Heart left ventricle (tissue), 16 donors: Measurements from ENCODE around the gene VEGFA. TPM values are rescaled to one million over a fixed set of nuclear protein-coding genes. Genes with fewer than 3 reads are reported as not detected.

ENCODE experiments used
- ATAC-seq, 4 donors: fragments of 200-7000 bp; cut with Tn5 transposase; one replicate each; pipeline ENCODE4 v1.9.1; 2020 to 2022; ENCODE audit warnings: moderate library complexity in 4 of 4, mild to moderate bottlenecking in 3 of 4, moderate number of reproducible peaks in 1 of 4
- DNase-seq, 5 donors: peaks; one replicate each; pipeline ENCODE4 v3.0.0-alpha.2; 2020
- H3K27ac ChIP-seq, 12 donors: fragments of 200-600 bp; sonication (generic) in 4 of 12; one replicate each; pipeline versions ENCODE4 v1.5.0 to v1.8.0; 2016 to 2022; ENCODE audit warnings: mild to moderate bottlenecking in 2 of 12
- H3K27me3 ChIP-seq, 9 donors: fragments of 200-600 bp; sonication (generic) in 2 of 9; one replicate each; pipeline versions ENCODE4 v1.5.1 to v1.8.0; 2016 to 2022; ENCODE audit warnings: mild to moderate bottlenecking in 3 of 9
- H3K36me3 ChIP-seq, 9 donors: fragments of 200-600 bp; sonication (generic) in 2 of 9; one replicate each; pipeline versions ENCODE4 v1.5.0 to v1.8.0; 2018 to 2022; ENCODE audit warnings: mild to moderate bottlenecking in 2 of 9
- H3K4me1 ChIP-seq, 12 donors: fragments of 200-600 bp; sonication (generic) in 4 of 12; one replicate each; pipeline versions ENCODE4 v1.5.0 to v1.8.0; 2016 to 2022; ENCODE audit warnings: mild to moderate bottlenecking in 3 of 12
- H3K4me3 ChIP-seq, 12 donors: fragments of 200-600 bp; sonication (generic) in 4 of 12; one replicate each; pipeline versions ENCODE4 v1.5.0 to v1.8.0; 2017 to 2022; ENCODE audit warnings: mild to moderate bottlenecking in 9 of 12, moderate library complexity in 4 of 12
- H3K9me3 ChIP-seq, 12 donors: fragments of 200-600 bp; sonication (generic) in 4 of 12; one replicate each; pipeline versions ENCODE4 v1.5.0 to v1.8.0; 2016 to 2022; ENCODE audit warnings: mild to moderate bottlenecking in 1 of 12
- CTCF ChIP-seq, 12 donors: fragments of 200-600 bp; sonication (generic) in 4 of 12; IDR thresholded peaks; one replicate each; pipeline versions ENCODE4 v1.5.0 to v1.8.0; 2018 to 2022; ENCODE audit warnings: antibody characterized with exemption in 12 of 12, mild to moderate bottlenecking in 5 of 12
- POLR2A ChIP-seq, 2 donors: fragments of 450-650 bp; IDR thresholded peaks; one replicate each; pipeline ENCODE4 v1.6.1; 2017; ENCODE audit warnings: antibody characterized with exemption in 2 of 2, mild to moderate bottlenecking in 2 of 2, moderate library complexity in 2 of 2
- WGBS, 4 donors: extraction: QIAGEN DNeasy Blood & Tissue Kit in 2 of 4; methylation state at CpG; one replicate each; pipeline versions ENCODE4 v1.1.5 to v1.1.7; 2013 to 2018; 5-methylcytosine and 5-hydroxymethylcytosine counted together
- intact Hi-C, 10 donors: fragments of 100-400 bp; cut with DNase I; formaldehyde crosslinking; loops; one replicate each; pipeline versions ENCODE4 v1.11.1 to v1.14.2; 2022
- polyA plus RNA-seq, 2 donors: library from polyadenylated mRNA; stranded (reverse); fragments of 200-250 nt; gene quantifications; one replicate each; pipeline ENCODE4 v1.2.3, GENCODE V29; 2013
- total RNA-seq, 9 donors: library from RNA; depleted of rRNA in 2 of 9; stranded (reverse); fragments of >200 nt in 2 of 9; fragmentation: NEBNext Ultra II Directional in 3 of 9; extraction: Animal tissue kit (Norgen Biotek cat#: 25700) in 3 of 9; gene quantifications; one replicate each; pipeline versions ENCODE4 v1.1.0 to v1.2.4, GENCODE V29; 2016 to 2023
- donor health status: ischemic (EF 13 %, LVEDD 7.1; RV severe dilation, severe dysfunction).
- donor health status: healthy with polysubstance abuse.
- donor health status: DM: no; HTN: yes; CAD: no.
- donor health status: DM: no; HTN: no; CAD: no.
- donor health status: ischemic (EF 25% LVEDD 6.9; RV normal size, moderate dysfunction).
- donor health status: ischemic (EF 25% LVEDD 5.7; RV mildly dilated, moderate dysfunction).
- donor health status: healthy.
- donor health status: DM: yes; HTN: yes; CAD: no.
- donor health status: ischemic (EF 35%, LVEDD 5.7; RV mildly dilated, moderate dysfunction).
- donor health status: nonischemic (EF 11% LVEDD 7.7; RV severe dilation, severe dysfunction).
- donor health status: DM: yes; HTN: yes; CAD: no.
- donor health status: PGD.
- donor health status: ischemic (EF 29% LVEDD 5.4; RV normal size, mild dysfunction).
- donor health status: nonischemic (EF 23%, LVEDD 6.1; RV moderate dilation, normal function).

Gene VEGFA
- total and polyA plus RNA-seq, 11 donors: 83.0 to 254 (median 171) TPM

- no peak overlapping the region for H3K4me3 ChIP-seq
- intact Hi-C loops: no loop called here
- no peak for TF ChIP-seq CTCF (IDR thresholded peaks at IDR 0.05)
- no peak for TF ChIP-seq POLR2A (IDR thresholded peaks at IDR 0.05)
- peaks cover 0 to 11% (median 0%) of the 10 kb centered on the region in 12 donors for H3K4me1 ChIP-seq
- no peak overlapping the region for H3K27ac ChIP-seq
- no peaks in the 10 kb centered on the region for H3K27me3 ChIP-seq
- DNase-seq (no peak), ATAC-seq (no peak)
- no peaks in the 10 kb centered on the region for H3K9me3 ChIP-seq
- 76 to 88% (median 80%) methylated on average over 5 to 6 of the region's 6 CpGs for WGBS, 4 donors
- no peaks in the 10 kb centered on the region for H3K36me3 ChIP-seq
Measured at GRCh38 chr6:43740961-43741764, 28.8 kb upstream of the VEGFA start.

- H3K4me1 ChIP-seq: peaks cover 0 to 9% (median 0%) of the 10 kb centered on the region in 12 donors
- intact Hi-C loops: no loop called here
- no peak for DNase-seq
- no peak for ATAC-seq
- no peaks in the 10 kb centered on the region for H3K36me3 ChIP-seq
- WGBS, 4 donors: 58 to 92% (median 86%) methylated on average over 2 of the region's 2 CpGs
- no peaks in the 10 kb centered on the region for H3K27me3 ChIP-seq
- TF ChIP-seq CTCF (IDR thresholded peaks at IDR 0.05): no peak
- H3K4me3 ChIP-seq: no peak overlapping the region
- no peak overlapping the region for H3K27ac ChIP-seq
- H3K9me3 ChIP-seq: no peaks in the 10 kb centered on the region
Measured at GRCh38 chr6:43741829-43742228, 28.2 kb upstream of the VEGFA start.

- Histone ChIP-seq H3K9me3 (no peaks in the 10 kb centered on the region), H3K4me1 (peaks cover 0 to 5% (median 0%) of the 10 kb centered on the region in 12 donors), H3K4me3 (no peak overlapping the region), H3K27ac (no peak overlapping the region), H3K36me3 (no peaks in the 10 kb centered on the region), H3K27me3 (no peaks in the 10 kb centered on the region)
- no peak for DNase-seq
- TF ChIP-seq CTCF (IDR thresholded peaks at IDR 0.05) (no peak), POLR2A (IDR thresholded peaks at IDR 0.05) (no peak)
- 84 to 94% (median 92%) methylated on average over 3 of the region's 3 CpGs for WGBS, 4 donors
- intact Hi-C loops: no loop called here
- ATAC-seq: no peak
Measured at GRCh38 chr6:43742285-43742684, 27.7 kb upstream of the VEGFA start.

DNA sequence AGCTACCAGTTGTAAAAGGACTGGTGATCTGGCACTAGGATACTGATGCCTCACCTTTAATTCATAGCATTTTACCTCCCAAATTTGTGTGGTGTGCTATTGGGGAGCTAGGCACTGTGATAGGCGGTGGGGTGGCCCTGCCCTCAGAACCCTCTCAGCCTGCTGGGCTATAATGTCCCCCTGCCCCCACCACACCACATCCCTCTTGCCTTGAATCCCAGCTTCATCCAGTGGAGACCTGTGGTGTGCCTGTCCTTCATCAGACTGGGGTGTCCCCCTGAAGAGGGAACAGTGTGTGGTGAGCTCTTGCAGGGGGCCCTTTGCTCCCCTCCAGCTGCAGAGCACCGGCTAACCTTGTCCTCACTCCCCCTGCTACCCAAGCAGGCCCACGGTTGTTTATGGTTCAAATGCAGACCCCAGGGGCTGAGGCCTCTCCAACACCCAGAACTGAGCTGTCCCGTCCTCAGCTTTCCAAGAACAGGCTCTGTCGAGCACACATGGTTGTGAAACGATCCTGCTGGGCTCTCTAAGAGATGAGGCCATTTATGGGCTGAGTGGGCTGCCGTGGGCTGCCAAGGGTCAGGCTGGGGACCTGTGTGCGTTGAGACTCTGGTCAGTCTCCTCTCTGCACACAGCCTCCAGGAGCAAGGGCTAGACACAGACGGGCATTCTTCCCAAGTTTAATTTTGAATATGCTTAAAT, 26.9 kb upstream of the VEGFA start:
- Histone ChIP-seq H3K4me3 (no peak overlapping the region), H3K9me3 (no peaks in the 10 kb centered on the region), H3K36me3 (no peaks in the 10 kb centered on the region), H3K27me3 (no peaks in the 10 kb centered on the region), H3K4me1 (no peaks in the 10 kb centered on the region), H3K27ac (no peak overlapping the region)
- TF ChIP-seq CTCF (IDR thresholded peaks at IDR 0.05) (no peak), POLR2A (IDR thresholded peaks at IDR 0.05) (no peak)
- ATAC-seq (peak in 1 of 4 donors; percentile 51), DNase-seq (no peak)
- intact Hi-C loops: no loop called here
- WGBS, 4 donors: 62 to 74% (median 73%) methylated on average over 6 to 9 of the region's 9 CpGs
